ENCODE measurements around the gene TSPAN18.

DNA sequence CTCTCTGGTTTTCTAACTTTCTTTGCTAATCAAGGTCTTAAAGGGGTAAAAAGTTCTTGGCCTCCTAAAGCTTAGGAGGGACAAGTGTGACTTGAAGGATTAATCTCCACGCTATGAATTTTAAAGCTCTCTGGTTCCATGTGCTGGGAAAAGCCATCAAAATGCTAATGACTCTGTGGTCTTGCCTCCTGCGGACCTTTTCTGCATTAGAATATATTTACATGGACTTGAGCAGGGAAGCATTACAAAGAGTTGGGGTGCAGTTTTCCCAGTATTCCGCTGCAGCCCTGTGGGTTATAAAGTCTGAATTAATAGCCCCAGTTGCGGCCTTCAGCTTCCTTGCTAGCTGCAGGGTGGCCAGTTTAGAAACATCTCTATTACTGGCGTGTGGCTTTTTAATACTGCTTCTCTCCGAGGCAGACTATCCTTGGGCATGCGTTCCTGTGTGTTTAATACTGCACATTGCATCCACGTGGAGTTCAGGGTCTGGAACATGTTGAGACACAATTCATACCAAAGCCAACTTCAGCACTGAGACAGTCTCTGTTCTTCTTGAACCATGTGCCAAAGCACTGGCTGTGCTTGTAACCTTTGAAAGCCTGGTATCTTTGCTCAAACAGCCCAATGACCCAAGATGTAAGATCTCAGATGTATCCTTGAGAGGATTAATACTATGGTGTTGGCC, 27.3 kb downstream of the TSPAN18 start:
- no peak for TF ChIP-seq POLR2A (IDR thresholded peaks at IDR 0.05; ENCODE audit: low read depth, low read length)
- no peak for TF ChIP-seq CTCF (conservative IDR thresholded peaks at IDR 0.05; ENCODE audit: low read depth, low read length)
- TF ChIP-seq BHLHE40 (IDR thresholded peaks at IDR 0.05; ENCODE audit: low read depth, low read length), result no peak
- no peak for TF ChIP-seq RAD21 (IDR thresholded peaks at IDR 0.05; ENCODE audit: low read length)
- TF ChIP-seq CEBPB (IDR thresholded peaks at IDR 0.05; ENCODE audit: low read depth, low read length), result no peak
- no peak for TF ChIP-seq RFX5 (IDR thresholded peaks at IDR 0.05; ENCODE audit: low read depth, low read length)
- TF ChIP-seq MAZ (IDR thresholded peaks at IDR 0.05; ENCODE audit: borderline replicate concordance, low read depth, low read length), result no peak
- no peak for TF ChIP-seq SMC3 (IDR thresholded peaks at IDR 0.05; ENCODE audit: low read depth, low read length)
- no peak for TF ChIP-seq CHD1 (IDR thresholded peaks at IDR 0.05; ENCODE audit: low read depth, low read length)

All from IMR-90 (cell line).